Epithelial cell of proximal tubule (primary cell): Measurements from ENCODE around the gene CACNB3. TPM values are rescaled to one million over a fixed set of nuclear protein-coding genes. Genes with fewer than 3 reads are reported as not detected.

Experiments used
- DNase-seq: peaks from one replicate; pipeline ENCODE4 v3.0.0-alpha.2; 2011; ENCODE audit warnings: low read depth
- H3K4me3 ChIP-seq: 2 replicates; pipeline ENCODE4 v1.5.1; 2011; ENCODE audit warnings: low read depth, mild to moderate bottlenecking, low read length
- CTCF ChIP-seq: conservative IDR thresholded peaks from 2 replicates; pipeline ENCODE4 v1.5.1; 2012; ENCODE audit warnings: low read depth, mild to moderate bottlenecking, low read length
- total RNA-seq: library from RNA; depleted of rRNA; stranded (reverse); fragments of >200 nt; gene quantifications from 2 replicates; pipeline ENCODE4 v1.2.3, GENCODE V29; 2015

CACNB3 gene
- total RNA-seq, 1 donor from 2014 or later, result 19.6 TPM

GRCh38 chr12:48875944-48876515 lies 57.7 kb downstream of the CACNB3 start:
- DNase-seq, result no peak
- H3K4me3 ChIP-seq, result no peak overlapping the region
- TF ChIP-seq CTCF, result no peak

Other genes with a start within 250 kb of the CACNB3 start
- not detected in 2 replicates for gene LALBA, start 248.4 kb upstream of the CACNB3 start, total RNA-seq
- 69.0 and 90.4 TPM in 2 replicates for gene KANSL2, start 136.3 kb upstream of the CACNB3 start, total RNA-seq
- 15.6 and 15.9 TPM in 2 replicates for gene CCNT1, start 101.8 kb upstream of the CACNB3 start, total RNA-seq
- gene ADCY6, start 29.4 kb upstream of the CACNB3 start, total RNA-seq, result 13.5 and 21.6 TPM in 2 replicates
- 84.0 and 90.8 TPM in 2 replicates for gene DDX23, start 33.7 kb downstream of the CACNB3 start, total RNA-seq
- 3.3 and 8.9 TPM in 2 replicates for gene RND1, start 47.4 kb downstream of the CACNB3 start, total RNA-seq
- gene FKBP11, start 107.0 kb downstream of the CACNB3 start, total RNA-seq, result 21.0 and 21.8 TPM in 2 replicates
- 62.8 and 108 TPM in 2 replicates for gene ARF3, start 139.0 kb downstream of the CACNB3 start, total RNA-seq
- not detected in 2 replicates for gene WNT10B, start 153.2 kb downstream of the CACNB3 start, total RNA-seq
- not detected in 2 replicates for gene WNT1, start 159.8 kb downstream of the CACNB3 start, total RNA-seq
- gene DDN, start 180.9 kb downstream of the CACNB3 start, total RNA-seq, result 0.14 and 0.29 TPM in 2 replicates
- 50.7 and 68.5 TPM in 2 replicates for gene PRKAG1, start 200.3 kb downstream of the CACNB3 start, total RNA-seq
- 16.6 and 17.2 TPM in 2 replicates for gene KMT2D, start 242.3 kb downstream of the CACNB3 start, total RNA-seq